ENCODE data around the gene PIK3R5.

PIK3R5 gene

GRCh38 chr17:8893059-8893458 lies 72.4 kb downstream of the PIK3R5 start:
- Histone ChIP-seq H3K79me2 (ENCODE audit: insufficient read depth, low read length) (no peaks in the 10 kb centered on the region), H3F3A (ENCODE audit: insufficient read depth) (no peaks in the 10 kb centered on the region), H3K9me2 (replicated peaks; ENCODE audit: insufficient read depth, low read length) (no peaks in the 10 kb centered on the region), H3K27me3 (ENCODE audit: low read length) (no peaks in the 10 kb centered on the region), H3K9me3 (ENCODE audit: insufficient read depth, low read length) (no peaks in the 10 kb centered on the region), H3K9ac (ENCODE audit: low read length) (no peak overlapping the region), H3K4me3 (ENCODE audit: insufficient read depth, low read length, poor library complexity, severe bottlenecking) (no peak overlapping the region), H3K27ac (ENCODE audit: low read depth, low read length) (no peak overlapping the region), H3K4me2 (ENCODE audit: low read depth, low read length, poor library complexity, severe bottlenecking) (no peak overlapping the region), H3K36me3 (ENCODE audit: low read length) (no peaks in the 10 kb centered on the region), H4K20me1 (ENCODE audit: low read depth, low read length) (no peaks in the 10 kb centered on the region), H2AFZ (ENCODE audit: low read depth, low read length, severe bottlenecking) (no peak overlapping the region)
- TF ChIP-seq EZH2phosphoT487 (conservative IDR thresholded peaks at IDR 0.05; ENCODE audit: low read length), result no peak
- TF ChIP-seq, protein P1, sequence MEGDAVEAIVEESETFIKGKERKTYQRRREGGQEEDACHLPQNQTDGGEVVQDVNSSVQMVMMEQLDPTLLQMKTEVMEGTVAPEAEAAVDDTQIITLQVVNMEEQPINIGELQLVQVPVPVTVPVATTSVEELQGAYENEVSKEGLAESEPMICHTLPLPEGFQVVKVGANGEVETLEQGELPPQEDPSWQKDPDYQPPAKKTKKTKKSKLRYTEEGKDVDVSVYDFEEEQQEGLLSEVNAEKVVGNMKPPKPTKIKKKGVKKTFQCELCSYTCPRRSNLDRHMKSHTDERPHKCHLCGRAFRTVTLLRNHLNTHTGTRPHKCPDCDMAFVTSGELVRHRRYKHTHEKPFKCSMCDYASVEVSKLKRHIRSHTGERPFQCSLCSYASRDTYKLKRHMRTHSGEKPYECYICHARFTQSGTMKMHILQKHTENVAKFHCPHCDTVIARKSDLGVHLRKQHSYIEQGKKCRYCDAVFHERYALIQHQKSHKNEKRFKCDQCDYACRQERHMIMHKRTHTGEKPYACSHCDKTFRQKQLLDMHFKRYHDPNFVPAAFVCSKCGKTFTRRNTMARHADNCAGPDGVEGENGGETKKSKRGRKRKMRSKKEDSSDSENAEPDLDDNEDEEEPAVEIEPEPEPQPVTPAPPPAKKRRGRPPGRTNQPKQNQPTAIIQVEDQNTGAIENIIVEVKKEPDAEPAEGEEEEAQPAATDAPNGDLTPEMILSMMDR (IDR thresholded peaks at IDR 0.05; ENCODE audit: insufficient read depth, low read length, poor library complexity, severe bottlenecking), result no peak

DNA sequence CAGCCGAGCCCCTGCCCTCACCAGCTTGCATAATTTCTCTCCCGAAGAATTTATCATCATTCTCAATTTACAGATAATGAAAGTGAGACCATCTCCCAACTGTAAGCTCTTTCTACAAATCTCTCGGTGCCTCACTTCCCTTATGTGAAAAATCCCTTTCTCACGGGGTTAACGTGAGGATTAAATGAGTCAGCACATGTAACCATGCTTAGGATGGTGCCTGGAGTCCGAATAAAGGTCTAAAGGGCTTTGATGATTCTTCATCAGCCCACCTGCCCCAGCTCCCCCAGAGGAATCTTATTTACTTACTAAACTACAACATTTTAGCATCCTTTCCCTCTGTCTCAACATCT lies 73.2 kb downstream of the PIK3R5 start:
- Histone ChIP-seq H3K27ac (ENCODE audit: low read depth, low read length) (no peak overlapping the region), H4K20me1 (ENCODE audit: low read depth, low read length) (no peaks in the 10 kb centered on the region), H3K79me2 (ENCODE audit: insufficient read depth, low read length) (no peaks in the 10 kb centered on the region), H2AFZ (ENCODE audit: low read depth, low read length, severe bottlenecking) (no peak overlapping the region), H3K9ac (ENCODE audit: low read length) (no peak overlapping the region), H3K4me2 (ENCODE audit: low read depth, low read length, poor library complexity, severe bottlenecking) (no peak overlapping the region), H3K9me3 (ENCODE audit: insufficient read depth, low read length) (no peaks in the 10 kb centered on the region), H3K9me2 (replicated peaks; ENCODE audit: insufficient read depth, low read length) (no peaks in the 10 kb centered on the region), H3K27me3 (ENCODE audit: low read length) (no peaks in the 10 kb centered on the region), H3K36me3 (ENCODE audit: low read length) (no peaks in the 10 kb centered on the region), H3F3A (ENCODE audit: insufficient read depth) (no peaks in the 10 kb centered on the region), H3K4me3 (ENCODE audit: insufficient read depth, low read length, poor library complexity, severe bottlenecking) (no peak overlapping the region)
- TF ChIP-seq, protein P1 (IDR thresholded peaks at IDR 0.05; ENCODE audit: insufficient read depth, low read length, poor library complexity, severe bottlenecking), result no peak
- TF ChIP-seq EZH2phosphoT487 (conservative IDR thresholded peaks at IDR 0.05; ENCODE audit: low read length), result no peak

DNA sequence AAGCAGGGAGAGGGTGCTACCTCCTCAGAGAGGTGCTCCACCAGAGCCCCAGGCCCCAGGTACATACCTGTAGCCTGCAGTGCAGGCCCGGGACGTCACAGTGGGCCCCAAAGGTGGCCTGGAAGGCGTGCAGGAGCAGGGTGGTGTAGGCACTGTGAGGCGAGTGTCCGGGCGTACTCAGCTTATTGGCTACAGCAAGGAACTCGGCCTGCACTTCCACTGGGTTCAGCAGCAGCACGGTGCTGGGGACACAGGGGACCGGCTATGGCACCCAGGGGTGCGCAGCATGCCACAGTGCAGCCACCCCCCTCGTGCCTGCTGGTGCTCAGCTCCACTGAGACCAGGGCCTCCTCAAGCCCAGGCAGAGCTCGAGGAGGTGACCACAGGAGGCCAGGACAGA lies 74.8 kb downstream of the PIK3R5 start:
- Histone ChIP-seq H3K27ac (ENCODE audit: low read depth, low read length) (no peak overlapping the region), H3K9me2 (replicated peaks; ENCODE audit: insufficient read depth, low read length) (no peaks in the 10 kb centered on the region), H3K9ac (ENCODE audit: low read length) (no peak overlapping the region), H3K36me3 (ENCODE audit: low read length) (no peaks in the 10 kb centered on the region), H2AFZ (ENCODE audit: low read depth, low read length, severe bottlenecking) (no peak overlapping the region), H3K27me3 (ENCODE audit: low read length) (no peaks in the 10 kb centered on the region), H3K79me2 (ENCODE audit: insufficient read depth, low read length) (no peaks in the 10 kb centered on the region), H3K4me2 (ENCODE audit: low read depth, low read length, poor library complexity, severe bottlenecking) (no peak overlapping the region), H3K9me3 (ENCODE audit: insufficient read depth, low read length) (no peaks in the 10 kb centered on the region), H3F3A (ENCODE audit: insufficient read depth) (no peaks in the 10 kb centered on the region), H3K4me3 (ENCODE audit: insufficient read depth, low read length, poor library complexity, severe bottlenecking) (no peak overlapping the region), H4K20me1 (ENCODE audit: low read depth, low read length) (no peaks in the 10 kb centered on the region)
- TF ChIP-seq, protein P1 (IDR thresholded peaks at IDR 0.05; ENCODE audit: insufficient read depth, low read length, poor library complexity, severe bottlenecking), result no peak
- TF ChIP-seq EZH2phosphoT487 (conservative IDR thresholded peaks at IDR 0.05; ENCODE audit: low read length), result no peak

Data from SU-DHL-6 (cell line).